HG02759 (cell line): ENCODE data around the gene TRIM44.
"Not testable (repeated sequence)": the region's sequence is repeated elsewhere in the genome, so short reads cannot be mapped to it uniquely, and the experiment has no call there.

Experiments used
- ATAC-seq: cut with Tn5 transposase; IDR thresholded peaks from one replicate; pipeline ENCODE4 v1.9.1; 2021; ENCODE audit warnings: mild to moderate bottlenecking, moderate library complexity; ENCODE audit not compliant: unreplicated experiment

TRIM44 gene

GRCh38 chr11:35846874-35847273, 184.3 kb downstream of the TRIM44 start:
- ATAC-seq, result no peak

GRCh38 chr11:35847473-35847872, 184.9 kb downstream of the TRIM44 start:
- ATAC-seq, result no peak

GRCh38 chr11:35848616-35849015, 186.0 kb downstream of the TRIM44 start:
- no peak for ATAC-seq

GRCh38 chr11:35850191-35850590, 187.6 kb downstream of the TRIM44 start:
- ATAC-seq, result no peak

GRCh38 chr11:35851342-35851741, 188.8 kb downstream of the TRIM44 start:
- no peak for ATAC-seq

- no peak for ATAC-seq
Observed at GRCh38 chr11:35852056-35852455, 189.5 kb downstream of the TRIM44 start.

GRCh38 chr11:35853971-35854370, 191.4 kb downstream of the TRIM44 start:
- no peak for ATAC-seq

GRCh38 chr11:35855671-35856070, 193.1 kb downstream of the TRIM44 start:
- ATAC-seq, result no peak

- no peak for ATAC-seq
Observed at GRCh38 chr11:35856259-35856658, 193.7 kb downstream of the TRIM44 start.

- no peak for ATAC-seq
Observed at GRCh38 chr11:35856756-35857155, 194.2 kb downstream of the TRIM44 start.

GRCh38 chr11:35857922-35858321, 195.3 kb downstream of the TRIM44 start:
- ATAC-seq, result no peak

- no peak for ATAC-seq
Observed at GRCh38 chr11:35859301-35859700, 196.7 kb downstream of the TRIM44 start.

- not testable (repeated sequence) for ATAC-seq
Observed at GRCh38 chr11:35860194-35860593, 197.6 kb downstream of the TRIM44 start.

GRCh38 chr11:35861191-35861590, 198.6 kb downstream of the TRIM44 start:
- ATAC-seq, result no peak

- no peak for ATAC-seq
Observed at GRCh38 chr11:35862666-35863065, 200.1 kb downstream of the TRIM44 start.

GRCh38 chr11:35864131-35864530, 201.6 kb downstream of the TRIM44 start:
- no peak for ATAC-seq

- ATAC-seq, result no peak
Observed at GRCh38 chr11:35866601-35867000, 204.0 kb downstream of the TRIM44 start.
